H9 (cell line): ENCODE measurements around the gene IER3. TPM values are rescaled to one million over a fixed set of nuclear protein-coding genes. Genes with fewer than 3 reads are reported as not detected.

Source experiments
- DNase-seq: peaks from one replicate; pipeline ENCODE4 v3.0.0-alpha.2; 2017
- H2AFZ ChIP-seq: one replicate; pipeline ENCODE4 v1.6.1; 2013; ENCODE audit warnings: mild to moderate bottlenecking, low read length, control low read depth, moderate library complexity
- H2AK5ac ChIP-seq: 2 replicates; pipeline ENCODE4 v1.6.1; 2013; ENCODE audit warnings: low read length, control low read depth, mixed read lengths; ENCODE audit not compliant: insufficient read length
- H2BK120ac ChIP-seq: one replicate; pipeline ENCODE4 v1.6.1; 2013; ENCODE audit warnings: low read depth, mild to moderate bottlenecking, low read length, control low read depth, inconsistent platforms; ENCODE audit not compliant: poor library complexity, severe bottlenecking
- H2BK12ac ChIP-seq: 2 replicates; pipeline ENCODE4 v1.6.1; 2013; ENCODE audit warnings: low read length, control low read depth, mixed read lengths, low read depth; ENCODE audit not compliant: insufficient read length
- H2BK15ac ChIP-seq: 2 replicates; pipeline ENCODE4 v1.6.1; 2013; ENCODE audit warnings: low read depth, low read length, control low read depth
- H2BK20ac ChIP-seq: one replicate; pipeline ENCODE4 v1.6.1; 2013; ENCODE audit warnings: low read depth, mild to moderate bottlenecking, low read length, control low read depth, inconsistent platforms; ENCODE audit not compliant: poor library complexity, severe bottlenecking
- H2BK5ac ChIP-seq: 2 replicates; pipeline ENCODE4 v1.6.1; 2013; ENCODE audit warnings: low read length, control low read depth, mixed read lengths; ENCODE audit not compliant: insufficient read length
- H3K14ac ChIP-seq: 2 replicates; pipeline ENCODE4 v1.6.1; 2013; ENCODE audit warnings: low read length, control low read depth; ENCODE audit not compliant: insufficient read depth
- H3K18ac ChIP-seq: 2 replicates; pipeline ENCODE4 v1.6.1; 2013; ENCODE audit warnings: low read depth, mild to moderate bottlenecking, mixed read lengths, low read length, control low read depth; ENCODE audit not compliant: insufficient read length
- H3K23ac ChIP-seq: 2 replicates; pipeline ENCODE4 v1.6.1; 2013; ENCODE audit warnings: low read length, control low read depth, mixed read lengths, low read depth; ENCODE audit not compliant: insufficient read length
- H3K23me2 ChIP-seq: 2 replicates; pipeline ENCODE4 v1.6.1; 2013; ENCODE audit warnings: low read depth, mild to moderate bottlenecking, mixed read lengths, low read length, control low read depth; ENCODE audit not compliant: insufficient read length, poor library complexity, severe bottlenecking
- H3K27ac ChIP-seq: 2 replicates; pipeline ENCODE4 v1.5.1; 2013; ENCODE audit warnings: low read length, control low read depth, mixed read lengths, low read depth; ENCODE audit not compliant: insufficient read length
- H3K27me3 ChIP-seq: 2 replicates; pipeline ENCODE4 v1.6.1; 2013; ENCODE audit warnings: low read length, control low read depth, inconsistent platforms; ENCODE audit not compliant: insufficient read depth
- H3K4ac ChIP-seq: 2 replicates; pipeline ENCODE4 v1.6.1; 2013; ENCODE audit warnings: low read depth, mild to moderate bottlenecking, control low read depth, inconsistent platforms, low read length, moderate library complexity
- H3K4me1 ChIP-seq: 2 replicates; pipeline ENCODE4 v1.6.1; 2013; ENCODE audit warnings: low read length, control low read depth, inconsistent platforms; ENCODE audit not compliant: insufficient read depth
- H3K4me2 ChIP-seq: 2 replicates; pipeline ENCODE4 v1.6.1; 2013; ENCODE audit warnings: low read length, control low read depth, mixed read lengths; ENCODE audit not compliant: insufficient read length, insufficient read depth
- H3K56ac ChIP-seq: 2 replicates; pipeline ENCODE4 v1.6.1; 2013; ENCODE audit warnings: low read depth, mild to moderate bottlenecking, mixed read lengths, low read length, control low read depth; ENCODE audit not compliant: insufficient read length
- H3K79me1 ChIP-seq: 2 replicates; pipeline ENCODE4 v1.6.1; 2013; ENCODE audit warnings: low read depth, mild to moderate bottlenecking, moderate library complexity, low read length, control low read depth, inconsistent platforms; ENCODE audit not compliant: insufficient read depth, poor library complexity, severe bottlenecking
- H3K79me2 ChIP-seq: 2 replicates; pipeline ENCODE4 v1.6.1; 2013; ENCODE audit warnings: low read length, control low read depth, inconsistent platforms; ENCODE audit not compliant: insufficient read depth
- H3K9ac ChIP-seq: 2 replicates; pipeline ENCODE4 v1.6.1; 2013; ENCODE audit warnings: low read length, control low read depth, mixed read lengths; ENCODE audit not compliant: insufficient read length; ENCODE audit errors: extremely low read depth
- H3K9me3 ChIP-seq: one replicate; pipeline ENCODE4 v1.6.1; 2013; ENCODE audit warnings: low read depth, low read length, inconsistent platforms; ENCODE audit not compliant: control insufficient read depth
- H3T11ph ChIP-seq: one replicate; pipeline ENCODE4 v1.6.1; 2013; ENCODE audit warnings: mild to moderate bottlenecking, low read length, control low read depth, inconsistent platforms
- H4K20me1 ChIP-seq: one replicate; pipeline ENCODE4 v1.6.1; 2013; ENCODE audit not compliant: control insufficient read depth, insufficient read length, insufficient read depth
- H4K5ac ChIP-seq: 2 replicates; pipeline ENCODE4 v1.6.1; 2013; ENCODE audit warnings: low read depth, mild to moderate bottlenecking, mixed read lengths, low read length, control low read depth; ENCODE audit not compliant: insufficient read length
- H4K8ac ChIP-seq: replicated peaks from 2 replicates; pipeline ENCODE4 v1.6.1; 2013; ENCODE audit warnings: low read length, control low read depth, mixed read lengths, low read depth; ENCODE audit not compliant: insufficient read length
- H4K91ac ChIP-seq: 2 replicates; pipeline ENCODE4 v1.6.1; 2013; ENCODE audit warnings: low read depth, mild to moderate bottlenecking, moderate library complexity, mixed read lengths, low read length, control low read depth; ENCODE audit not compliant: insufficient read length
- H3K27ac Mint-ChIP-seq, 3 experiments: 2 replicates in 2 of 3; 3 replicates in 1 of 3; pipeline ENCODE4 v1.8.0; 2020 to 2021; ENCODE audit warnings: mixed read lengths in 3 of 3, mild to moderate bottlenecking in 1 of 3, moderate library complexity in 1 of 3
- H3K27me3 Mint-ChIP-seq: 2 replicates; pipeline ENCODE4 v1.8.0; 2021; ENCODE audit warnings: low read depth, mild to moderate bottlenecking, moderate library complexity, mixed read lengths
- H3K36me3 Mint-ChIP-seq, 3 experiments: 2 replicates in 2 of 3; 3 replicates in 1 of 3; pipeline ENCODE4 v1.8.0; 2020 to 2021; ENCODE audit warnings: low read depth in 3 of 3, mixed read lengths in 3 of 3; ENCODE audit not compliant: insufficient read depth in 1 of 3
- H3K4me1 Mint-ChIP-seq, 2 experiments: 2 replicates each; pipeline ENCODE4 v1.8.0; 2020; ENCODE audit warnings: mixed read lengths in 2 of 2
- H3K4me3 Mint-ChIP-seq, 2 experiments: 2 replicates in 1 of 2; 3 replicates in 1 of 2; pipeline ENCODE4 v1.8.0; 2020 to 2021; ENCODE audit warnings: mild to moderate bottlenecking in 2 of 2, mixed read lengths in 2 of 2, moderate library complexity in 1 of 2
- H3K9me3 Mint-ChIP-seq, 2 experiments: 2 replicates in 1 of 2; 3 replicates in 1 of 2; pipeline ENCODE4 v1.8.0; 2020; ENCODE audit warnings: mild to moderate bottlenecking in 2 of 2, mixed read lengths in 2 of 2, moderate library complexity in 1 of 2
- WGBS: extraction: QIAGEN DNeasy Blood & Tissue Kit; methylation state at CpG from one replicate; pipeline ENCODE4 v1.1.7; 2013; ENCODE audit warnings: missing lambda C conversion rate, low lambda C conversion rate, mixed read lengths; ENCODE audit not compliant: insufficient read length; ENCODE audit errors: extremely low coverage; 5-methylcytosine and 5-hydroxymethylcytosine counted together
- total RNA-seq: library from RNA; stranded (reverse); gene quantifications from 2 replicates; pipeline ENCODE4 v1.2.1, GENCODE V29; 2021
- TF ChIP-seq, protein P1 (sequence below): fragments of 200-600 bp; sonication (generic); conservative IDR thresholded peaks from 3 replicates; pipeline ENCODE4 v1.8.0; 2021; ENCODE audit warnings: antibody characterized with exemption, mild to moderate bottlenecking

IER3 gene
- total RNA-seq, 1 experiment from 2014 or later: 43.5 TPM

DNA sequence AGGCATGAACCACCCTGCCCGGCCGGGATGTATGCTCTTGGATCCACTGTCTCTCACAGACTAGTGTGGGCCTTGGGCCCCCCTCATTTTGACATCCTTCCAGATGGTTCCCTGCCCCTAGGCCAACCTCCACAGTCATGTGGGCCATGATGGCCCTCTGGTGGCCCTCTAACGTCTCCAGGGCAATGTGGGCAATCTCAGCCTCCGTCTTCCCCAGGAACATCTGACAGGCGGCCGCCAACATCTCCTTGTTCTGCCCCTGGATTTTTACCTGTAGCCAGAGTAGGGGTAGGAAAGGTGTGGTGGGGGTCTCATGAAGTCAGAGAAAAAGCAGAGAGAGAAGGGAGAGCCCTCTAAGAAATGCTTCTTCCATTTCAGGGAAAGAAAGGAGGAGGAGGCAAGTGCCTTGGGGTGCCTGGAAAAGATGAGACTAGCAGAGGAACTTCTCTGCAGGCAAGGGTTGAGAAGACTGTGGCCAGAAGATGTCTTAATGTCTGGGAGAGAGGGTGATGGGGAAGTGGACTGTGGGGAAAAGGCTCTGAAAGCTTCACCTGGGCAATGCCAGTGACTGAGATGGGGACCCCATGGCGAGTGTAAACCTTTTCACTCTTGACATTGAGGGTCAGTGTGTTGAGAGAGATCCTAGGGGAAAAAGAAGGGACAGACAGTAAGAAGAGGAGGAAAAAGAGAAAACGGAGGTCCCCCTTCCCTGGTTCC is 3.1 kb downstream of the IER3 start:
- H2AK5ac ChIP-seq: no peak overlapping the region
- no peak overlapping the region for H4K5ac ChIP-seq
- H3K4ac ChIP-seq: no peak overlapping the region
- H2BK20ac ChIP-seq: no peak overlapping the region
- no peak overlapping the region for H2BK5ac ChIP-seq
- no peak for DNase-seq
- no peak overlapping the region for H4K91ac ChIP-seq
- peak overlapping the region; percentile 91 for H3K4me2 ChIP-seq
- H3K79me1 ChIP-seq: peaks cover 6% of the 10 kb centered on the region
- H3K23ac ChIP-seq: no peak overlapping the region
- no peak overlapping the region; the same call in 1 of the 2 replicates for H3K14ac ChIP-seq
- H3K23me2 ChIP-seq: peaks cover 17% of the 10 kb centered on the region
- no peak overlapping the region for H3K18ac ChIP-seq
- H4K8ac ChIP-seq: no peak overlapping the region
- H3K56ac ChIP-seq: no peak overlapping the region
- no CpG with 5 or more reads among the region's 8 CpGs for WGBS
- peaks cover 2% of the 10 kb centered on the region; the same call in 1 of the 2 replicates for H3K4me1 ChIP-seq
- peak overlapping the region; percentile 8 to 94 (median 37); a peak in 5 of 7 replicates for H3K27ac Mint-ChIP-seq
- H4K20me1 ChIP-seq: peaks cover 2% of the 10 kb centered on the region
- no peaks in the 10 kb centered on the region; the same call in 1 of the 2 replicates for H3K27me3 ChIP-seq
- no peak overlapping the region for H3T11ph ChIP-seq
- no peak overlapping the region for H2AFZ ChIP-seq
- TF ChIP-seq, protein P1, sequence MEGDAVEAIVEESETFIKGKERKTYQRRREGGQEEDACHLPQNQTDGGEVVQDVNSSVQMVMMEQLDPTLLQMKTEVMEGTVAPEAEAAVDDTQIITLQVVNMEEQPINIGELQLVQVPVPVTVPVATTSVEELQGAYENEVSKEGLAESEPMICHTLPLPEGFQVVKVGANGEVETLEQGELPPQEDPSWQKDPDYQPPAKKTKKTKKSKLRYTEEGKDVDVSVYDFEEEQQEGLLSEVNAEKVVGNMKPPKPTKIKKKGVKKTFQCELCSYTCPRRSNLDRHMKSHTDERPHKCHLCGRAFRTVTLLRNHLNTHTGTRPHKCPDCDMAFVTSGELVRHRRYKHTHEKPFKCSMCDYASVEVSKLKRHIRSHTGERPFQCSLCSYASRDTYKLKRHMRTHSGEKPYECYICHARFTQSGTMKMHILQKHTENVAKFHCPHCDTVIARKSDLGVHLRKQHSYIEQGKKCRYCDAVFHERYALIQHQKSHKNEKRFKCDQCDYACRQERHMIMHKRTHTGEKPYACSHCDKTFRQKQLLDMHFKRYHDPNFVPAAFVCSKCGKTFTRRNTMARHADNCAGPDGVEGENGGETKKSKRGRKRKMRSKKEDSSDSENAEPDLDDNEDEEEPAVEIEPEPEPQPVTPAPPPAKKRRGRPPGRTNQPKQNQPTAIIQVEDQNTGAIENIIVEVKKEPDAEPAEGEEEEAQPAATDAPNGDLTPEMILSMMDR: no peak
- H3K9ac ChIP-seq: peak overlapping the region; percentile 95
- peak overlapping the region; percentile 94 to 95 for H3K4me3 Mint-ChIP-seq
- peaks cover 24 to 25% of the 10 kb centered on the region in 2 experiments for H3K4me1 Mint-ChIP-seq
- H3K36me3 Mint-ChIP-seq: peaks cover 50 to 60% (median 51%) of the 10 kb centered on the region in 3 experiments
- H2BK120ac ChIP-seq: no peak overlapping the region
- no peak overlapping the region for H2BK15ac ChIP-seq
- no peaks in the 10 kb centered on the region for H3K9me3 ChIP-seq
- H2BK12ac ChIP-seq: no peak overlapping the region
- H3K27me3 Mint-ChIP-seq: peaks cover 3% of the 10 kb centered on the region; the same call in 1 of the 2 replicates
- no peak overlapping the region for H3K27ac ChIP-seq
- H3K9me3 Mint-ChIP-seq: no peaks in the 10 kb centered on the region; a peak in 3 of 5 replicates
- peaks cover 13% of the 10 kb centered on the region; the same call in 1 of the 2 replicates for H3K79me2 ChIP-seq
